Psoas muscle (tissue), 8 donors: ENCODE data around the gene HCN3. TPM values are rescaled to one million over a fixed set of nuclear protein-coding genes. Genes with fewer than 3 reads are reported as not detected.
A peak's percentile ranks its signal among the peaks of the same experiment; 100 is the strongest.

Experiments
- ATAC-seq, 4 donors: fragments of 200-7000 bp; cut with Tn5 transposase; one replicate each; pipeline ENCODE4 v1.9.1; 2020; ENCODE audit warnings: moderate library complexity in 3 of 4, mild to moderate bottlenecking in 2 of 4
- DNase-seq, 2 donors: peaks; one replicate each; pipeline ENCODE4 v3.0.0-alpha.2; 2020
- H3K27ac ChIP-seq: fragments of 200-600 bp; one replicate; pipeline ENCODE4 v1.8.0; 2022
- H3K27me3 ChIP-seq, 3 donors: fragments of 200-600 bp in 1 of 3; one replicate each; pipeline versions ENCODE4 v1.6.1 to v1.8.0; 2013 to 2022; ENCODE audit warnings: low read length in 2 of 3, mild to moderate bottlenecking in 2 of 3, moderate library complexity in 1 of 3; ENCODE audit not compliant: insufficient read depth in 3 of 3
- H3K36me3 ChIP-seq, 2 donors: fragments of 200-600 bp in 1 of 2; one replicate each; pipeline versions ENCODE4 v1.6.1 to v1.8.0; 2013 to 2022; ENCODE audit warnings: low read depth in 1 of 2, mild to moderate bottlenecking in 1 of 2, moderate library complexity in 1 of 2; ENCODE audit not compliant: insufficient read depth in 1 of 2
- H3K4me1 ChIP-seq: fragments of 200-600 bp; one replicate; pipeline ENCODE4 v1.8.0; 2022
- H3K4me3 ChIP-seq: fragments of 200-600 bp; one replicate; pipeline ENCODE4 v1.8.0; 2022; ENCODE audit warnings: mild to moderate bottlenecking
- H3K9me3 ChIP-seq: fragments of 200-600 bp; one replicate; pipeline ENCODE4 v1.8.0; 2022
- WGBS, 3 donors: extraction: QIAGEN DNeasy Blood & Tissue Kit; methylation state at CpG; one replicate each; pipeline versions ENCODE4 v1.1.6 to v1.1.7; 2013; 5-methylcytosine and 5-hydroxymethylcytosine counted together
- intact Hi-C, 2 donors: fragments of 100-400 bp; cut with DNase I; formaldehyde crosslinking; loops; one replicate each; pipeline versions ENCODE4 v1.11.0 to v1.14.2; 2022
- polyA plus RNA-seq, 3 donors: library from polyadenylated mRNA; stranded (reverse); fragments of 200-250 nt; gene quantifications; one replicate each; pipeline ENCODE4 v1.2.3, GENCODE V29; 2013
- total RNA-seq, 4 donors: library from RNA; stranded (reverse); fragmentation: NEBNext Ultra II Directional in 2 of 4; extraction: Animal tissue kit (Norgen Biotek cat#: 25700) in 2 of 4; gene quantifications; one replicate each; pipeline versions ENCODE4 v1.2.1 to v1.2.4, GENCODE V29; 2021 to 2023
- TF ChIP-seq, protein P1 (sequence below): fragments of 200-600 bp; IDR thresholded peaks from one replicate; pipeline ENCODE4 v1.8.0; 2022; ENCODE audit warnings: antibody characterized with exemption
- donor health status: healthy with polysubstance abuse.
- donor health status: DM: no; HTN: no; CAD: no; lungs with moderate emphysema.
- donor health status: Bipolar disorder and iron deficiency.
- donor health status: healthy.
- donor health status: DM: yes; HTN: yes; CAD: no.
- donor health status: DM: no; HTN: no; CAD: no.
- donor health status: DM: no; HTN: no; CAD: no.
- donor health status: DM: yes; HTN: yes; CAD: no.

Gene HCN3
- total and polyA plus RNA-seq, 7 donors, result 0.27 to 0.97 (median 0.45) TPM; not detected in 1

- TF ChIP-seq, protein P1, sequence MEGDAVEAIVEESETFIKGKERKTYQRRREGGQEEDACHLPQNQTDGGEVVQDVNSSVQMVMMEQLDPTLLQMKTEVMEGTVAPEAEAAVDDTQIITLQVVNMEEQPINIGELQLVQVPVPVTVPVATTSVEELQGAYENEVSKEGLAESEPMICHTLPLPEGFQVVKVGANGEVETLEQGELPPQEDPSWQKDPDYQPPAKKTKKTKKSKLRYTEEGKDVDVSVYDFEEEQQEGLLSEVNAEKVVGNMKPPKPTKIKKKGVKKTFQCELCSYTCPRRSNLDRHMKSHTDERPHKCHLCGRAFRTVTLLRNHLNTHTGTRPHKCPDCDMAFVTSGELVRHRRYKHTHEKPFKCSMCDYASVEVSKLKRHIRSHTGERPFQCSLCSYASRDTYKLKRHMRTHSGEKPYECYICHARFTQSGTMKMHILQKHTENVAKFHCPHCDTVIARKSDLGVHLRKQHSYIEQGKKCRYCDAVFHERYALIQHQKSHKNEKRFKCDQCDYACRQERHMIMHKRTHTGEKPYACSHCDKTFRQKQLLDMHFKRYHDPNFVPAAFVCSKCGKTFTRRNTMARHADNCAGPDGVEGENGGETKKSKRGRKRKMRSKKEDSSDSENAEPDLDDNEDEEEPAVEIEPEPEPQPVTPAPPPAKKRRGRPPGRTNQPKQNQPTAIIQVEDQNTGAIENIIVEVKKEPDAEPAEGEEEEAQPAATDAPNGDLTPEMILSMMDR, result peak; percentile 99
- Histone ChIP-seq H3K4me3 (peak overlapping the region; percentile 40), H3K4me1 (peaks cover 14% of the 10 kb centered on the region), H3K27ac (no peak overlapping the region), H3K27me3 (no peaks in the 10 kb centered on the region), H3K9me3 (no peaks in the 10 kb centered on the region), H3K36me3 (peaks cover 0 to 23% of the 10 kb centered on the region in 2 donors)
- ATAC-seq, result peak; percentile 84 to 91 (median 88)
- intact Hi-C loops, result loop anchor here (1.0 to 5.0 kb wide), 4 partner anchors 71 to 341 kb away; partner anchors contain the start of gene RUSC1 (in 1 of the 2)
- WGBS, 3 donors, result 22 to 27% (median 24%) methylated on average over 20 to 23 of the region's 23 CpGs
- peak; percentile 93 to 96 for DNase-seq
Measured at GRCh38 chr1:155250633-155251449, 26.4 kb upstream of the HCN3 start.

- DNase-seq (no peak), ATAC-seq (no peak)
- Histone ChIP-seq H3K4me3 (no peak overlapping the region), H3K9me3 (no peaks in the 10 kb centered on the region), H3K27ac (no peak overlapping the region), H3K36me3 (peaks cover 0 to 29% of the 10 kb centered on the region in 2 donors), H3K27me3 (no peaks in the 10 kb centered on the region), H3K4me1 (peaks cover 18% of the 10 kb centered on the region)
- TF ChIP-seq, protein P1, result no peak
- WGBS, 3 donors, result 83 to 87% (median 86%) methylated on average over 7 of the region's 7 CpGs
- intact Hi-C loops, result loop anchor here (2.0 to 5.0 kb wide), 3 partner anchors 71 to 341 kb away; partner anchors contain the start of gene RUSC1 (in 1 of the 2)
Measured at GRCh38 chr1:155251566-155251965, 25.7 kb upstream of the HCN3 start.

DNA sequence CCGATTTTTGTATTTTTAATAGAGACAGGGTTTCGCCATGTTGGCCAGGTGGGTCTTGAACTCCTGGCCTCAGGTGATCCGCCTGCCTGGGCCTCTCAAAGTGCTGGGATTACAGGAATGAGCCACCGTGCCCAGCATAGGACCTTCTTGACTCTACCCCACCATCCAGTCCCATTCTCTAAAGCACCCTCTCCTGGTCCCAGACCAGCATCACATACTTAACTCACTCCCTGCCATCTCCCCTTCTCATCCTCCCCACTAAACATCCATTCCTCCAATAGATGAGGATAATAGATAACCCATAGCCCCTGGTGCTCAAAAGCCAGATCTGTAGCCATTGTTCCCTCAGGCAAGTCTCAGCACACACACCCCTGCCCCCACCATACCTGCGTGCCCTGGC lies 24.1 kb upstream of the HCN3 start:
- TF ChIP-seq, protein P1, result no peak
- WGBS, 3 donors, result 86 to 89% (median 88%) methylated on average over 5 of the region's 5 CpGs
- DNase-seq, result no peak

GRCh38 chr1:155253797-155254196 lies 23.5 kb upstream of the HCN3 start:
- intact Hi-C loops, result loop anchor here in 1 of 2 donors (5.0 kb wide), 2 partner anchors 69 to 339 kb away; partner anchors contain the start of gene RUSC1
- ATAC-seq, result no peak
- H3K27ac ChIP-seq, result peak overlapping the region; percentile 94

More for the DNA sequence above, 24.1 kb upstream of the HCN3 start:
- intact Hi-C loops, result loop anchor here in 1 of 2 donors (5.0 kb wide), 2 partner anchors 69 to 339 kb away; partner anchors contain the start of gene RUSC1
- H3K4me1 ChIP-seq, result peaks cover 18% of the 10 kb centered on the region
- no peak overlapping the region for H3K27ac ChIP-seq
- no peak for ATAC-seq
- no peaks in the 10 kb centered on the region for H3K27me3 ChIP-seq
- H3K9me3 ChIP-seq, result no peaks in the 10 kb centered on the region
- no peak overlapping the region for H3K4me3 ChIP-seq
- peaks cover 0 to 29% of the 10 kb centered on the region in 2 donors for H3K36me3 ChIP-seq

More at GRCh38 chr1:155253797-155254196, 23.5 kb upstream of the HCN3 start:
- H3K4me1 ChIP-seq, result peaks cover 18% of the 10 kb centered on the region
- no peak for DNase-seq
- H3K27me3 ChIP-seq, result no peaks in the 10 kb centered on the region
- peaks cover 0 to 29% of the 10 kb centered on the region in 2 donors for H3K36me3 ChIP-seq
- H3K4me3 ChIP-seq, result peak overlapping the region; percentile 94
- WGBS, 3 donors, result 53 to 61% (median 55%) methylated on average over 5 of the region's 5 CpGs
- H3K9me3 ChIP-seq, result no peaks in the 10 kb centered on the region
- TF ChIP-seq, protein P1, result no peak
